NCI-H460 (cell line): ENCODE results near the gene CEMIP. TPM values are rescaled to one million over a fixed set of nuclear protein-coding genes. Genes with fewer than 3 reads are reported as not detected.

ENCODE experiments used
- DNase-seq: peaks from one replicate; pipeline ENCODE4 v3.0.0-alpha.2; 2016; ENCODE audit warnings: low read depth; ENCODE audit errors: extremely low read depth
- small RNA-seq, 2 experiments: library from RNA; depleted of rRNA; stranded (forward); fragments of <200 nt; gene quantifications; one replicate each; pipeline ENCODE3, GENCODE V24; 2014
- total RNA-seq: library from RNA; depleted of rRNA; stranded (reverse); fragments of >200 nt; shearing (Covaris generic); gene quantifications from 2 replicates; pipeline ENCODE4 v1.2.3, GENCODE V29; 2014; rRNA removed

CEMIP gene
- total RNA-seq, 1 experiment from 2014 or later, result 1.0 TPM

- no peak for DNase-seq
Measured at GRCh38 chr15:80992441-80992840, 213.3 kb downstream of the CEMIP start.

- no peak for DNase-seq
Measured at GRCh38 chr15:80996247-80996646, 217.1 kb downstream of the CEMIP start.

GRCh38 chr15:80997692-80998091, 218.5 kb downstream of the CEMIP start:
- DNase-seq, result no peak

- no peak for DNase-seq
Measured at GRCh38 chr15:80998251-80998650, 219.1 kb downstream of the CEMIP start.

- DNase-seq, result no peak
Measured at GRCh38 chr15:80999623-81000036, 220.5 kb downstream of the CEMIP start.

- no peak for DNase-seq
Measured at GRCh38 chr15:81000144-81000623, 221.0 kb downstream of the CEMIP start.

- DNase-seq, result peak; percentile 85
Measured at GRCh38 chr15:81000624-81001151, 221.5 kb downstream of the CEMIP start, which contains the start of gene TLNRD1. TLNRD1 (plus strand) TSS chr15:81000923; CDS start chr15:81002272, 1,349 bp downstream.

Small RNA genes lying within 50 kb of the gene (small RNA-seq; reads per million reads assigned to genes)
- gene MIR4514 (0 reads per million in 2 experiments), gene MIR549A (0 reads per million in 2 experiments)

Other genes with a start within 250 kb of the CEMIP start
- gene ABHD17C, start 84.1 kb upstream of the CEMIP start, total RNA-seq, result 6.7 and 7.8 TPM in 2 replicates
- 18.6 and 19.7 TPM in 2 replicates for gene MESD, start 210.4 kb downstream of the CEMIP start, total RNA-seq
- gene TLNRD1, start 221.6 kb downstream of the CEMIP start, total RNA-seq, result 10.0 and 14.9 TPM in 2 replicates